Measurements from ENCODE around the gene RAB17.
"Not testable (repeated sequence)": the region's sequence is repeated elsewhere in the genome, so short reads cannot be mapped to it uniquely, and the experiment has no call there.

GRCh38 chr2:237606522-237606921 is 16.0 kb upstream of the RAB17 start:
- not testable (repeated sequence) for TF ChIP-seq CTCF, POLR2A, EP300, POLR2AphosphoS5 (IDR thresholded peaks at IDR 0.05)
